NT2/D1 (cell line): ENCODE measurements around the gene BCL6B.
A peak's percentile ranks its signal among the peaks of the same experiment; 100 is the strongest.

Source experiments
- DNase-seq: peaks from one replicate; pipeline ENCODE4 v3.0.0-alpha.2; 2011; ENCODE audit warnings: low read depth, low spot score
- H3K27me3 ChIP-seq: 2 replicates; pipeline ENCODE4 v1.6.0; 2011; ENCODE audit warnings: mild to moderate bottlenecking; ENCODE audit not compliant: insufficient read length, insufficient read depth
- H3K36me3 ChIP-seq: 2 replicates; pipeline ENCODE4 v1.6.1; 2011; ENCODE audit warnings: mild to moderate bottlenecking, low read length, mixed read lengths; ENCODE audit not compliant: insufficient read depth, insufficient read length
- H3K4me1 ChIP-seq: 2 replicates; pipeline ENCODE4 v1.5.1; 2011; ENCODE audit not compliant: insufficient read depth, insufficient read length
- H3K4me3 ChIP-seq: 2 replicates; pipeline ENCODE4 v1.5.1; 2011; ENCODE audit warnings: low read depth; ENCODE audit not compliant: insufficient read length
- H3K9ac ChIP-seq: 2 replicates; pipeline ENCODE4 v1.6.0; 2011; ENCODE audit warnings: low read depth; ENCODE audit not compliant: insufficient read length
- H3K9me3 ChIP-seq: 2 replicates; pipeline ENCODE4 v1.5.1; 2011; ENCODE audit warnings: mild to moderate bottlenecking, low read length; ENCODE audit not compliant: insufficient read depth
- SUZ12 ChIP-seq: IDR thresholded peaks from 2 replicates; pipeline ENCODE4 v1.6.1; 2011; ENCODE audit not compliant: insufficient read length, insufficient read depth; ENCODE audit errors: extremely low read depth
- YY1 ChIP-seq: IDR thresholded peaks from 2 replicates; pipeline ENCODE4 v1.6.1; 2011; ENCODE audit not compliant: insufficient read length, insufficient read depth
- ZNF274 ChIP-seq: IDR thresholded peaks from 2 replicates; pipeline ENCODE4 v1.6.1; 2011; ENCODE audit warnings: mild to moderate bottlenecking, low read depth, low read length

The BCL6B gene

GRCh38 chr17:7018331-7018964, 4.4 kb upstream of the BCL6B start:
- peaks cover 2% of the 10 kb centered on the region for H3K4me1 ChIP-seq
- peaks cover 19% of the 10 kb centered on the region for H3K36me3 ChIP-seq
- TF ChIP-seq YY1 = no peak
- TF ChIP-seq SUZ12 = no peak
- TF ChIP-seq ZNF274 = no peak
- H3K9me3 ChIP-seq = no peaks in the 10 kb centered on the region
- DNase-seq = no peak
- H3K4me3 ChIP-seq = no peak overlapping the region
- H3K9ac ChIP-seq = no peak overlapping the region
- H3K27me3 ChIP-seq = peaks cover 16% of the 10 kb centered on the region

GRCh38 chr17:7019367-7019766, 3.5 kb upstream of the BCL6B start:
- Histone ChIP-seq H3K4me1 (peaks cover 2% of the 10 kb centered on the region), H3K36me3 (peaks cover 15% of the 10 kb centered on the region), H3K9ac (peak overlapping the region; percentile 61), H3K4me3 (peak overlapping the region; percentile 19), H3K9me3 (no peaks in the 10 kb centered on the region), H3K27me3 (peaks cover 16% of the 10 kb centered on the region)
- TF ChIP-seq SUZ12 = no peak
- no peak for TF ChIP-seq ZNF274
- no peak for TF ChIP-seq YY1
- DNase-seq = no peak

DNA sequence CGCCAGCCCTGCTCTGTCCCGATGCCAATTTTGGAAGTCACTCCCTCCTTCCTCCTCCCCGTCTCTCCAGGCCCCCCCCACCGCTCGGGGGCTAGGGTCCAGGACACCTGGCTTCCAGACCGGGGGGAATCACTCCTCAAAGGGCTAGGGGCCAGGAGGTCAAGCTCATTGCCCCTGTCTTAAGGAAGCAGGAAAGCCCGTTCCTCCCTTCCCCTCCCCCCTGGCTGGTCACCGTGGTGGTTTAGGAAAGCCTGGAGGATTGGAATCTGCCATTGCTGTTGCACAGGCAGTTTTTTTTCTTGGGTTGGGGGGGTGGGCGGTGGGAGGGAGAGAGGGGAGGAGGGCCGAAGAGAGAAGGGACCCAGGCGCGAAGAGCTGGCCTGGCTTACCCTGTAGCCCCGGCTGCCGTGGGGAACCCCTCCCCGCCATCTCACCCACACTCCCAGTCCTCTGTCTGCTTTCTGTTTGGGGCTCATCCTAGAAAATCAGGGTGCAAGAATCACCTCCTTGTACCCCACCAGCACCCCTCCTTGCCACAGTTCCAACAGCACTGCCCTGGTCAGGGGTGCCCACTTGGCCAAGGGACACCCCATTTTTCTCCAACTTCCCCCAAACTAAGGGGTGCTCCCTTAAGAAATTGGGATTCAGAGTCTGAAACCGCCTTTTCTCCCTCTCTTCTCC, 2.9 kb upstream of the BCL6B start:
- Histone ChIP-seq H3K4me3 (peak overlapping the region; percentile 19), H3K36me3 (peaks cover 15% of the 10 kb centered on the region), H3K4me1 (peaks cover 2% of the 10 kb centered on the region), H3K27me3 (peaks cover 16% of the 10 kb centered on the region), H3K9ac (peak overlapping the region; percentile 61), H3K9me3 (no peaks in the 10 kb centered on the region)
- TF ChIP-seq ZNF274 (no peak), SUZ12 (no peak), YY1 (no peak)
- no peak for DNase-seq

GRCh38 chr17:7020894-7021664, 1.8 kb upstream of the BCL6B start:
- Histone ChIP-seq H3K4me1 (peaks cover 2% of the 10 kb centered on the region), H3K27me3 (peaks cover 16% of the 10 kb centered on the region), H3K36me3 (peaks cover 15% of the 10 kb centered on the region), H3K4me3 (no peak overlapping the region), H3K9me3 (no peaks in the 10 kb centered on the region), H3K9ac (peak overlapping the region; percentile 64)
- TF ChIP-seq ZNF274 (no peak), YY1 (no peak), SUZ12 (no peak)
- DNase-seq = no peak

- H3K4me1 ChIP-seq = peaks cover 2% of the 10 kb centered on the region
- H3K9me3 ChIP-seq = no peaks in the 10 kb centered on the region
- TF ChIP-seq YY1 = no peak
- TF ChIP-seq ZNF274 = no peak
- TF ChIP-seq SUZ12 = no peak
- peaks cover 8% of the 10 kb centered on the region for H3K36me3 ChIP-seq
- DNase-seq = no peak
- H3K4me3 ChIP-seq = peak overlapping the region; percentile 25
- H3K27me3 ChIP-seq = peaks cover 16% of the 10 kb centered on the region
- H3K9ac ChIP-seq = peak overlapping the region; percentile 64
These were observed 664 bp upstream of the BCL6B start for GRCh38 chr17:7021993-7022778.

- no peaks in the 10 kb centered on the region for H3K9me3 ChIP-seq
- DNase-seq = peak; percentile 86
- H3K4me1 ChIP-seq = peaks cover 2% of the 10 kb centered on the region
- H3K9ac ChIP-seq = peak overlapping the region; percentile 72
- H3K4me3 ChIP-seq = peak overlapping the region; percentile 30
- no peaks in the 10 kb centered on the region for H3K36me3 ChIP-seq
- peaks cover 16% of the 10 kb centered on the region for H3K27me3 ChIP-seq
- TF ChIP-seq YY1 (no peak), SUZ12 (no peak), ZNF274 (no peak)
These were observed 939 bp downstream of the BCL6B start for GRCh38 chr17:7023576-7024401.
